HCT116 (cell line): ENCODE measurements around the gene PISD. TPM values are rescaled to one million over a fixed set of nuclear protein-coding genes. Genes with fewer than 3 reads are reported as not detected.

ENCODE experiments used
- ATAC-seq: fragments of 200-7000 bp; cut with Tn5 transposase; 2 replicates; pipeline ENCODE4 v1.9.1; 2020; ENCODE audit warnings: mild to moderate bottlenecking, moderate library complexity
- BruUV-seq: library from RNA; stranded (reverse); fragments of 400-500 nt; replicated peaks from 2 replicates; lab custom pipeline; 2021; lab: Mats Ljungman, UMichigan
- CTCF ChIA-PET: fragments of 300-600 bp; sonication (Branson Sonifier 250); formaldehyde crosslinking; loops from one replicate; lab custom pipeline; 2021; ENCODE audit warnings: antibody characterized with exemption; lab: Charles Lee
- POLR2A ChIA-PET: fragments of 300-600, 350-600 bp; sonication (Branson Sonifier 250); formaldehyde crosslinking; loops from one replicate; lab custom pipeline; 2021; ENCODE audit warnings: antibody characterized with exemption; lab: Charles Lee
- RAD21 ChIA-PET, 2 experiments: fragments of 300-600 bp; sonication (Branson Sonifier 250); formaldehyde crosslinking; loops; one replicate each; lab custom pipeline; 2023; ENCODE audit warnings: low total read pairs in 2 of 2; ENCODE audit not compliant: uncharacterized antibody in 2 of 2, unreplicated experiment in 2 of 2, low non-redundant PET in 1 of 2; lab: Charles Lee
- DNase-seq: peaks from one replicate; pipeline ENCODE4 v3.0.0-alpha.2; 2010; ENCODE audit warnings: low read depth, low spot score
- H2AFZ ChIP-seq: fragments of 200-600 bp; shearing (Covaris generic), sonication (generic); 2 replicates; pipeline ENCODE4 v1.6.1; 2017; ENCODE audit warnings: low read depth, mixed run types, mixed read lengths, antibody characterized with exemption, low read length; ENCODE audit not compliant: poor library complexity, severe bottlenecking
- H3K27ac ChIP-seq: 2 replicates; pipeline ENCODE4 v1.5.1; 2012; ENCODE audit warnings: low read depth, low read length
- H3K27me3 ChIP-seq: fragments of 200-600 bp; sonication (generic); 2 replicates; pipeline ENCODE4 v1.6.1; 2016; ENCODE audit warnings: mixed run types, low read length, mixed read lengths; ENCODE audit not compliant: insufficient read depth
- H3K36me3 ChIP-seq, 2 experiments: fragments of 200-500 bp in 1 of 2; fragments of 200-600 bp in 1 of 2; sonication (Bioruptor generic) in 1 of 2; sonication (generic) in 1 of 2; 2 replicates each; pipeline versions ENCODE4 v1.5.1 to v1.6.1; 2014 to 2016; ENCODE audit warnings: low read length in 2 of 2, inconsistent platforms in 1 of 2, mixed read lengths in 1 of 2, mixed run types in 1 of 2; ENCODE audit not compliant: insufficient read depth in 2 of 2, control insufficient read depth in 1 of 2
- H3K4me1 ChIP-seq, 2 experiments: fragments of 200-600 bp in 1 of 2; sonication (generic) in 1 of 2; 2 replicates each; pipeline versions ENCODE4 v1.5.1 to v1.6.1; 2012 to 2017; ENCODE audit warnings: low read length in 2 of 2, inconsistent platforms in 1 of 2, mild to moderate bottlenecking in 1 of 2, mixed read lengths in 1 of 2, mixed run types in 1 of 2, moderate library complexity in 1 of 2; ENCODE audit not compliant: insufficient read depth in 2 of 2, control insufficient read depth in 1 of 2
- H3K4me2 ChIP-seq: fragments of 200-600 bp; sonication (generic); 2 replicates; pipeline ENCODE4 v1.6.1; 2017; ENCODE audit warnings: mixed run types, low read length, mixed read lengths
- H3K4me3 ChIP-seq, 2 experiments: fragments of 200-600 bp in 1 of 2; sonication (generic) in 1 of 2; replicated peaks in 1 of 2; 2 replicates each; pipeline ENCODE4 v1.5.1; 2011 to 2016; ENCODE audit warnings: low read length in 2 of 2, control low read depth in 1 of 2, low read depth in 1 of 2, mild to moderate bottlenecking in 1 of 2, mixed read lengths in 1 of 2, mixed run types in 1 of 2
- H3K79me2 ChIP-seq: fragments of 200-600 bp; sonication (generic); 2 replicates; pipeline ENCODE4 v1.6.1; 2017; ENCODE audit warnings: mild to moderate bottlenecking, mixed run types, low read length, moderate library complexity, mixed read lengths; ENCODE audit not compliant: insufficient read depth
- H3K9ac ChIP-seq: fragments of 200-600 bp; sonication (generic); 2 replicates; pipeline ENCODE4 v1.6.1; 2016; ENCODE audit warnings: low read length, mixed read lengths
- H3K9me2 ChIP-seq: fragments of 200-600 bp; sonication (generic), shearing (Covaris generic); 2 replicates; pipeline ENCODE4 v1.6.1; 2017; ENCODE audit warnings: mixed run types, mild to moderate bottlenecking, moderate library complexity; ENCODE audit not compliant: insufficient read depth
- H3K9me3 ChIP-seq, 2 experiments: fragments of 200-500 bp in 1 of 2; fragments of 200-600 bp in 1 of 2; sonication (Bioruptor generic) in 1 of 2; sonication (generic) in 1 of 2; 2 replicates each; pipeline ENCODE4 v1.6.1; 2014 to 2017; ENCODE audit warnings: low read length in 2 of 2, mixed read lengths in 2 of 2, inconsistent platforms in 1 of 2, low read depth in 1 of 2, mild to moderate bottlenecking in 1 of 2, mixed run types in 1 of 2, moderate library complexity in 1 of 2; ENCODE audit not compliant: control insufficient read depth in 1 of 2, insufficient read depth in 1 of 2
- H4K20me1 ChIP-seq: fragments of 200-600 bp; sonication (generic), shearing (Covaris generic); 2 replicates; pipeline ENCODE4 v1.6.1; 2017; ENCODE audit warnings: mixed run types, mild to moderate bottlenecking, moderate library complexity; ENCODE audit not compliant: insufficient read depth
- CBX3 ChIP-seq: IDR thresholded peaks from 2 replicates; pipeline ENCODE4 v1.6.1; 2012; ENCODE audit warnings: low read depth
- CEBPB ChIP-seq: IDR thresholded peaks from 2 replicates; pipeline ENCODE4 v1.6.1; 2012; ENCODE audit warnings: low read depth
- EGR1 ChIP-seq: IDR thresholded peaks from 2 replicates; pipeline ENCODE4 v1.6.1; 2012; ENCODE audit warnings: low read depth
- ELF1 ChIP-seq: IDR thresholded peaks from 2 replicates; pipeline ENCODE4 v1.6.1; 2012; ENCODE audit warnings: low read depth, borderline replicate concordance
- EZH2 ChIP-seq: fragments of 200-600 bp; sonication (generic); IDR thresholded peaks from 2 replicates; pipeline ENCODE4 v1.6.1; 2017; ENCODE audit warnings: antibody characterized with exemption, mixed run types
- EZH2phosphoT487 ChIP-seq: fragments of 200-600 bp; IDR thresholded peaks from 2 replicates; pipeline ENCODE4 v1.6.1; 2018; ENCODE audit warnings: antibody characterized with exemption, borderline replicate concordance
- FOSL1 ChIP-seq: IDR thresholded peaks from 2 replicates; pipeline ENCODE4 v1.6.1; 2012; ENCODE audit warnings: low read depth
- JUND ChIP-seq: IDR thresholded peaks from 2 replicates; pipeline ENCODE4 v1.6.1; 2012
- POLR2AphosphoS5 ChIP-seq: IDR thresholded peaks from 2 replicates; pipeline ENCODE4 v1.6.1; 2011; ENCODE audit warnings: mild to moderate bottlenecking, low read depth, low read length, moderate library complexity
- RAD21 ChIP-seq: IDR thresholded peaks from 2 replicates; pipeline ENCODE4 v1.6.1; 2012; ENCODE audit warnings: low read depth, mild to moderate bottlenecking
- SP1 ChIP-seq: IDR thresholded peaks from 2 replicates; pipeline ENCODE4 v1.6.1; 2012; ENCODE audit warnings: low read depth
- SRF ChIP-seq: IDR thresholded peaks from 2 replicates; pipeline ENCODE4 v1.6.1; 2012; ENCODE audit warnings: low read depth
- YY1 ChIP-seq: IDR thresholded peaks from 2 replicates; pipeline ENCODE4 v1.6.1; 2011; ENCODE audit warnings: low read length, low read depth, moderate library complexity, mild to moderate bottlenecking; ENCODE audit not compliant: insufficient replicate concordance; ENCODE audit errors: extremely low read depth
- ZFX ChIP-seq: fragments of 450-650 bp; IDR thresholded peaks from 2 replicates; pipeline ENCODE4 v1.6.1; 2017
- ZNF274 ChIP-seq: fragments of 200-500 bp; sonication (Bioruptor generic); IDR thresholded peaks from 2 replicates; pipeline ENCODE4 v1.6.1; 2014; ENCODE audit warnings: mild to moderate bottlenecking, low read depth, low read length, inconsistent platforms
- intact Hi-C: fragments of 100-400 bp; cut with micrococcal nuclease; formaldehyde crosslinking; loops from 2 replicates; pipeline ENCODE4 v1.10.0; 2022
- total RNA-seq: library from RNA; stranded (reverse); gene quantifications from one replicate; pipeline ENCODE4 v1.2.1, GENCODE V29; 2021; ENCODE audit not compliant: unreplicated experiment
- TF ChIP-seq, protein P1 (sequence below): IDR thresholded peaks from 2 replicates; pipeline ENCODE4 v1.6.1; 2012
- TF ChIP-seq, protein P2 (sequence below): IDR thresholded peaks from 2 replicates; pipeline ENCODE4 v1.6.1; 2012
- TF ChIP-seq, protein P3 (sequence below): IDR thresholded peaks from 2 replicates; pipeline ENCODE4 v1.6.1; 2011; ENCODE audit warnings: mild to moderate bottlenecking, low read length, moderate library complexity; ENCODE audit not compliant: insufficient replicate concordance; ENCODE audit errors: extremely low read depth
- TF ChIP-seq, protein P4 (sequence below): IDR thresholded peaks from 2 replicates; pipeline ENCODE4 v1.6.1; 2012; ENCODE audit warnings: low read depth

The PISD gene
- total RNA-seq, 1 experiment from 2014 or later: 47.1 TPM

DNA sequence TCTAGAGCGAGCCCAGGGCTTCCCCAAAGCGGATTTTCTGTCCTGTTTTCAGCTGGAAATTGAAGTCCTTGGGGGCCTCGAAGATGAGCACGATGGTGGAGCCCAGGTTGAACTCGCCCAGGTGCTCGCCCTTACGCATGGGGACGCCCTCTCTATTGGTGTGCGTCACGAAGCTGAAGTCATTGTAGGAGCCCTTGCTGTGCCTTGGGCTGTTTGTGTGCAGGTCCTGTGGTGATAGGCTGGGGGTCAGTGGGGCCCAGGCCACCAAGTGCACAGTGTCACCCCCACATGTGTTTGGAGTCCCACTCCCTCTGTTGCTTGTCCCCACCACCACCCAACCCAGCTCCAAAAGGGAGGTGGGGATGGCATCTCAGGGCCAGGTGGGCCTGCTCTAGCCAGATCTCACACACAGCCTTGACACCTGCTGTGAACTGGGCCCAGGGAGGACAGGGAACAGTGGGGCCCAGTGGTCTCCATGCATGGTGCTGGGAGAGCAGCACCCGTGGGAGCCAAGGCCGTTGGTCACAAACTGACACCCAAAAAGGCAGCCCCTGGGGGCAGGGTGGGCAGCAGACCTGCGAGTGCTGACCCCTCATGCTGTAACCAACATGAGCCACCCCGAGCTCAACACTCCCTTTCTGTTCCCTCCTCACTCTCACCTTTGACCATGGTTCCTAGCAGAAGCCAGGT lies 42.3 kb downstream of the PISD start:
- Histone ChIP-seq H3K9me3 (no peaks in the 10 kb centered on the region), H3K4me3 (no peak overlapping the region), H3K27ac (no peak overlapping the region), H3K9me2 (no peaks in the 10 kb centered on the region), H3K36me3 (peaks cover 7 to 16% of the 10 kb centered on the region in 2 experiments; a peak in 2 of 4 replicates), H3K79me2 (peaks cover 27% of the 10 kb centered on the region), H4K20me1 (no peaks in the 10 kb centered on the region), H3K27me3 (no peaks in the 10 kb centered on the region), H3K4me1 (no peaks in the 10 kb centered on the region), H2AFZ (no peak overlapping the region), H3K4me2 (no peak overlapping the region), H3K9ac (no peak overlapping the region)
- BruUV-seq: no TSS peak
- ChIA-PET POLR2A (no interaction called here), RAD21 (no interaction called here), CTCF (no interaction called here)
- TF ChIP-seq EZH2phosphoT487 (no peak), ZNF274 (no peak), RAD21 (no peak), YY1 (no peak), SP1 (no peak), ZFX (no peak), CEBPB (no peak), POLR2AphosphoS5 (no peak; the same call in 1 of the 2 replicates), CBX3 (no peak), EZH2 (no peak), ELF1 (no peak), FOSL1 (no peak), SRF (no peak), EGR1 (no peak), JUND (no peak)
- TF ChIP-seq, protein P1, sequence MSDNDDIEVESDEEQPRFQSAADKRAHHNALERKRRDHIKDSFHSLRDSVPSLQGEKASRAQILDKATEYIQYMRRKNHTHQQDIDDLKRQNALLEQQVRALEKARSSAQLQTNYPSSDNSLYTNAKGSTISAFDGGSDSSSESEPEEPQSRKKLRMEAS: no peak
- TF ChIP-seq, protein P2, sequence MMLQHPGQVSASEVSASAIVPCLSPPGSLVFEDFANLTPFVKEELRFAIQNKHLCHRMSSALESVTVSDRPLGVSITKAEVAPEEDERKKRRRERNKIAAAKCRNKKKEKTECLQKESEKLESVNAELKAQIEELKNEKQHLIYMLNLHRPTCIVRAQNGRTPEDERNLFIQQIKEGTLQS: no peak
- TF ChIP-seq, protein P3, sequence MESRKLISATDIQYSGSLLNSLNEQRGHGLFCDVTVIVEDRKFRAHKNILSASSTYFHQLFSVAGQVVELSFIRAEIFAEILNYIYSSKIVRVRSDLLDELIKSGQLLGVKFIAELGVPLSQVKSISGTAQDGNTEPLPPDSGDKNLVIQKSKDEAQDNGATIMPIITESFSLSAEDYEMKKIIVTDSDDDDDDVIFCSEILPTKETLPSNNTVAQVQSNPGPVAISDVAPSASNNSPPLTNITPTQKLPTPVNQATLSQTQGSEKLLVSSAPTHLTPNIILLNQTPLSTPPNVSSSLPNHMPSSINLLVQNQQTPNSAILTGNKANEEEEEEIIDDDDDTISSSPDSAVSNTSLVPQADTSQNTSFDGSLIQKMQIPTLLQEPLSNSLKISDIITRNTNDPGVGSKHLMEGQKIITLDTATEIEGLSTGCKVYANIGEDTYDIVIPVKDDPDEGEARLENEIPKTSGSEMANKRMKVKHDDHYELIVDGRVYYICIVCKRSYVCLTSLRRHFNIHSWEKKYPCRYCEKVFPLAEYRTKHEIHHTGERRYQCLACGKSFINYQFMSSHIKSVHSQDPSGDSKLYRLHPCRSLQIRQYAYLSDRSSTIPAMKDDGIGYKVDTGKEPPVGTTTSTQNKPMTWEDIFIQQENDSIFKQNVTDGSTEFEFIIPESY: no peak
- TF ChIP-seq, protein P4, sequence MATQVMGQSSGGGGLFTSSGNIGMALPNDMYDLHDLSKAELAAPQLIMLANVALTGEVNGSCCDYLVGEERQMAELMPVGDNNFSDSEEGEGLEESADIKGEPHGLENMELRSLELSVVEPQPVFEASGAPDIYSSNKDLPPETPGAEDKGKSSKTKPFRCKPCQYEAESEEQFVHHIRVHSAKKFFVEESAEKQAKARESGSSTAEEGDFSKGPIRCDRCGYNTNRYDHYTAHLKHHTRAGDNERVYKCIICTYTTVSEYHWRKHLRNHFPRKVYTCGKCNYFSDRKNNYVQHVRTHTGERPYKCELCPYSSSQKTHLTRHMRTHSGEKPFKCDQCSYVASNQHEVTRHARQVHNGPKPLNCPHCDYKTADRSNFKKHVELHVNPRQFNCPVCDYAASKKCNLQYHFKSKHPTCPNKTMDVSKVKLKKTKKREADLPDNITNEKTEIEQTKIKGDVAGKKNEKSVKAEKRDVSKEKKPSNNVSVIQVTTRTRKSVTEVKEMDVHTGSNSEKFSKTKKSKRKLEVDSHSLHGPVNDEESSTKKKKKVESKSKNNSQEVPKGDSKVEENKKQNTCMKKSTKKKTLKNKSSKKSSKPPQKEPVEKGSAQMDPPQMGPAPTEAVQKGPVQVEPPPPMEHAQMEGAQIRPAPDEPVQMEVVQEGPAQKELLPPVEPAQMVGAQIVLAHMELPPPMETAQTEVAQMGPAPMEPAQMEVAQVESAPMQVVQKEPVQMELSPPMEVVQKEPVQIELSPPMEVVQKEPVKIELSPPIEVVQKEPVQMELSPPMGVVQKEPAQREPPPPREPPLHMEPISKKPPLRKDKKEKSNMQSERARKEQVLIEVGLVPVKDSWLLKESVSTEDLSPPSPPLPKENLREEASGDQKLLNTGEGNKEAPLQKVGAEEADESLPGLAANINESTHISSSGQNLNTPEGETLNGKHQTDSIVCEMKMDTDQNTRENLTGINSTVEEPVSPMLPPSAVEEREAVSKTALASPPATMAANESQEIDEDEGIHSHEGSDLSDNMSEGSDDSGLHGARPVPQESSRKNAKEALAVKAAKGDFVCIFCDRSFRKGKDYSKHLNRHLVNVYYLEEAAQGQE: no peak
- ATAC-seq (no peak), DNase-seq (no peak)
- intact Hi-C loops: no loop called here
